Lower leg skin (tissue), 3 donors: ENCODE results near the gene TMEM63A.

ENCODE experiments used
- POLR2A ChIP-seq, 2 donors: fragments of 450-650 bp; IDR thresholded peaks; one replicate each; pipeline ENCODE4 v1.6.1; 2016 to 2017; ENCODE audit warnings: antibody characterized with exemption in 2 of 2, mild to moderate bottlenecking in 1 of 2, moderate library complexity in 1 of 2
- TF ChIP-seq, protein P1 (sequence below), 3 donors: fragments of 450-650 bp; IDR thresholded peaks; one replicate each; pipeline ENCODE4 v1.5.1; 2016; ENCODE audit warnings: antibody characterized with exemption in 3 of 3, mild to moderate bottlenecking in 3 of 3, moderate library complexity in 2 of 3

DNA sequence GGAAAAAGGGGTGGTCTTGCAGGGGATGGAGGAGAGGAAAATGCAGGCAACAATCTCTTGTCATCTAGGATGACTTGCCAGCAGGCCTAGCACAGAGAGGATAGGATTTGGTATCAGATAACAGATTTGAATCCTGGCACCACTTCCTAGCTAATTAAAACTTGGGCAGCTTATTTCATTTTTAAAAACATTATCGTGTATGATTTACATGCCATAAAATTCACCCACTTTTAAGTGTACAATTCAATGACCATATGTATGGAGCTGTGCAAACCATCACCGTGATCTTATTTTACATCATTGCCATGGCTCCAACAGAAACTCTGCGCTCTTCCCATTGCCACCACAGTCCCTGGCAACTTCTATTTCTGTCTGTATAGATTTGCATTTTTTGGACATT, 34.9 kb upstream of the TMEM63A start:
- TF ChIP-seq, protein P1, sequence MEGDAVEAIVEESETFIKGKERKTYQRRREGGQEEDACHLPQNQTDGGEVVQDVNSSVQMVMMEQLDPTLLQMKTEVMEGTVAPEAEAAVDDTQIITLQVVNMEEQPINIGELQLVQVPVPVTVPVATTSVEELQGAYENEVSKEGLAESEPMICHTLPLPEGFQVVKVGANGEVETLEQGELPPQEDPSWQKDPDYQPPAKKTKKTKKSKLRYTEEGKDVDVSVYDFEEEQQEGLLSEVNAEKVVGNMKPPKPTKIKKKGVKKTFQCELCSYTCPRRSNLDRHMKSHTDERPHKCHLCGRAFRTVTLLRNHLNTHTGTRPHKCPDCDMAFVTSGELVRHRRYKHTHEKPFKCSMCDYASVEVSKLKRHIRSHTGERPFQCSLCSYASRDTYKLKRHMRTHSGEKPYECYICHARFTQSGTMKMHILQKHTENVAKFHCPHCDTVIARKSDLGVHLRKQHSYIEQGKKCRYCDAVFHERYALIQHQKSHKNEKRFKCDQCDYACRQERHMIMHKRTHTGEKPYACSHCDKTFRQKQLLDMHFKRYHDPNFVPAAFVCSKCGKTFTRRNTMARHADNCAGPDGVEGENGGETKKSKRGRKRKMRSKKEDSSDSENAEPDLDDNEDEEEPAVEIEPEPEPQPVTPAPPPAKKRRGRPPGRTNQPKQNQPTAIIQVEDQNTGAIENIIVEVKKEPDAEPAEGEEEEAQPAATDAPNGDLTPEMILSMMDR (IDR thresholded peaks at IDR 0.05) = no peak
- TF ChIP-seq POLR2A (IDR thresholded peaks at IDR 0.05) = no peak
